ENCODE measurements around the gene LMBR1L.
"Not testable (repeated sequence)": the region's sequence is repeated elsewhere in the genome, so short reads cannot be mapped to it uniquely, and the experiment has no call there.

The LMBR1L gene

DNA sequence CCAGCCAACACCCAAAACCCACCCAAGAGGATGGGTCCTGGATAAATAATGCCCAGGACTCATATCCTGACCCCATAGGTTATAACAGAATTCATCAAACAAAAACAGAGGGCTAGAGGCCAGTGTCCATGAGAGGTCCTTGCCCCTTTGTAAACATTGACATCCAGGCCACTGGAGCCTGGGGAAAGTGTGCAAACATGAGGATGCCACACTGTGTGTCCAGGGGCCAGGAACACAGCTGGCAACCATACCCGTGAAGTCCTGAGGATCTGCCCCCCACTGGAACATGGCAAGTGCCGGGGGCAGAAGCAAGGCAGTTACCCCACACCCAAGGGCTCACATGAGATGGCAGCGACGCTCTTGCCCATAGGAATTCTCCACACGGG, 45.9 kb downstream of the LMBR1L start:
- no peak for ATAC-seq
- TF ChIP-seq ZFP30 (CRISPR knock-in tag; IDR thresholded peaks at IDR 0.05) = no peak
- TF ChIP-seq ZNF8 (CRISPR knock-in tag; IDR thresholded peaks at IDR 0.05) = no peak
- TF ChIP-seq, protein P1, sequence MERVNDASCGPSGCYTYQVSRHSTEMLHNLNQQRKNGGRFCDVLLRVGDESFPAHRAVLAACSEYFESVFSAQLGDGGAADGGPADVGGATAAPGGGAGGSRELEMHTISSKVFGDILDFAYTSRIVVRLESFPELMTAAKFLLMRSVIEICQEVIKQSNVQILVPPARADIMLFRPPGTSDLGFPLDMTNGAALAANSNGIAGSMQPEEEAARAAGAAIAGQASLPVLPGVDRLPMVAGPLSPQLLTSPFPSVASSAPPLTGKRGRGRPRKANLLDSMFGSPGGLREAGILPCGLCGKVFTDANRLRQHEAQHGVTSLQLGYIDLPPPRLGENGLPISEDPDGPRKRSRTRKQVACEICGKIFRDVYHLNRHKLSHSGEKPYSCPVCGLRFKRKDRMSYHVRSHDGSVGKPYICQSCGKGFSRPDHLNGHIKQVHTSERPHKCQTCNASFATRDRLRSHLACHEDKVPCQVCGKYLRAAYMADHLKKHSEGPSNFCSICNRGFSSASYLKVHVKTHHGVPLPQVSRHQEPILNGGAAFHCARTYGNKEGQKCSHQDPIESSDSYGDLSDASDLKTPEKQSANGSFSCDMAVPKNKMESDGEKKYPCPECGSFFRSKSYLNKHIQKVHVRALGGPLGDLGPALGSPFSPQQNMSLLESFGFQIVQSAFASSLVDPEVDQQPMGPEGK (CRISPR knock-in tag; IDR thresholded peaks at IDR 0.05; ENCODE audit: borderline replicate concordance) = no peak
- TF ChIP-seq TOX (CRISPR knock-in tag; IDR thresholded peaks at IDR 0.05; ENCODE audit: borderline replicate concordance) = no peak
- no peak for TF ChIP-seq GLIS3 (CRISPR knock-in tag; IDR thresholded peaks at IDR 0.05)
- TF ChIP-seq BACH2 (CRISPR knock-in tag; IDR thresholded peaks at IDR 0.05; ENCODE audit: borderline replicate concordance) = no peak
- no peak for TF ChIP-seq ZFP3 (CRISPR knock-in tag; IDR thresholded peaks at IDR 0.05)
- no peak for TF ChIP-seq SNAI2 (CRISPR knock-in tag; IDR thresholded peaks at IDR 0.05)

DNA sequence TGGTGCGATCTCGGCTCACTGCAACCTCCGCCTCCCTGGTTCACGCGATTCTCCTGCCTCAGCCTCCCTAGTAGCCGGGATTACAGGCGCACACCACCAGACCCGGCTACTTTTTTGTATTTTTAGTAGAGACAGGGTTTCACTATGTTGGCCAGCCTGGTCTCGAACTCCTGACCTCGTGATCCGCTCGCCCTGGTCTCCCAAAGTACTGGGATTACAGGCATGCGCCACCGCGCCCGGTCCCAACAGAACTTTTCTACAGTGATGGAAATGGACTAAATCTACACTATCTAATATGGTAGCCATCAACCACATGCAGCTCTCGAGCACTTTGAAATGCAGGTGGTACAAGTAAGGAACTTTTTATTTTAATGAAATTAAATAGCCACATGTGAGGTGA, 48.7 kb downstream of the LMBR1L start:
- not testable (repeated sequence) for ATAC-seq

GRCh38 chr12:49061157-49061650, 49.4 kb downstream of the LMBR1L start:
- TF ChIP-seq RARB (CRISPR knock-in tag; IDR thresholded peaks at IDR 0.05) (no peak), BACH2 (CRISPR knock-in tag; IDR thresholded peaks at IDR 0.05; ENCODE audit: borderline replicate concordance) (no peak), GLIS3 (CRISPR knock-in tag; IDR thresholded peaks at IDR 0.05) (no peak), CSRNP3 (CRISPR knock-in tag; IDR thresholded peaks at IDR 0.05) (no peak), TCF4 (CRISPR knock-in tag; IDR thresholded peaks at IDR 0.05; ENCODE audit: borderline replicate concordance) (no peak), PPARA (CRISPR knock-in tag; IDR thresholded peaks at IDR 0.05; ENCODE audit: borderline replicate concordance) (no peak), SNAI2 (CRISPR knock-in tag; IDR thresholded peaks at IDR 0.05) (no peak), ZNF8 (CRISPR knock-in tag; IDR thresholded peaks at IDR 0.05) (no peak), ESRRG (CRISPR knock-in tag; IDR thresholded peaks at IDR 0.05) (no peak), ZNF565 (CRISPR knock-in tag; conservative IDR thresholded peaks at IDR 0.05; ENCODE audit: low read depth) (no peak), TSHZ2 (CRISPR knock-in tag; IDR thresholded peaks at IDR 0.05) (no peak)
- no peak; the same call in 1 of the 3 replicates for ATAC-seq

- ATAC-seq = peak; percentile 73
- TF ChIP-seq BACH2 (CRISPR knock-in tag; IDR thresholded peaks at IDR 0.05; ENCODE audit: borderline replicate concordance) (no peak), SNAI2 (CRISPR knock-in tag; IDR thresholded peaks at IDR 0.05) (no peak), ZFP3 (CRISPR knock-in tag; IDR thresholded peaks at IDR 0.05) (peak; percentile 71; the same call in 1 of the 2 replicates), ZNF70 (CRISPR knock-in tag; IDR thresholded peaks at IDR 0.05) (peak; percentile 8; the same call in 1 of the 2 replicates), ZNF565 (CRISPR knock-in tag; conservative IDR thresholded peaks at IDR 0.05; ENCODE audit: low read depth) (peak; percentile 77; the same call in 1 of the 2 replicates), POU6F1 (CRISPR knock-in tag; IDR thresholded peaks at IDR 0.05; ENCODE audit: borderline replicate concordance, low read depth) (peak; percentile 49; the same call in 1 of the 2 replicates)
- TF ChIP-seq, protein P1 (CRISPR knock-in tag; IDR thresholded peaks at IDR 0.05; ENCODE audit: borderline replicate concordance) = peak; percentile 40; the same call in 1 of the 2 replicates
These were observed 50.1 kb downstream of the LMBR1L start, which contains the start of gene KMT2D for GRCh38 chr12:49060237-49061156. KMT2D (minus strand) TSS chr12:49060794; CDS start chr12:49055324, 5,470 bp downstream.

Measured in SK-N-SH treated with all-trans-retinoic acid at 6 μM for 48 hours (cell line).